ENCODE measurements around the gene SRR.

DNA sequence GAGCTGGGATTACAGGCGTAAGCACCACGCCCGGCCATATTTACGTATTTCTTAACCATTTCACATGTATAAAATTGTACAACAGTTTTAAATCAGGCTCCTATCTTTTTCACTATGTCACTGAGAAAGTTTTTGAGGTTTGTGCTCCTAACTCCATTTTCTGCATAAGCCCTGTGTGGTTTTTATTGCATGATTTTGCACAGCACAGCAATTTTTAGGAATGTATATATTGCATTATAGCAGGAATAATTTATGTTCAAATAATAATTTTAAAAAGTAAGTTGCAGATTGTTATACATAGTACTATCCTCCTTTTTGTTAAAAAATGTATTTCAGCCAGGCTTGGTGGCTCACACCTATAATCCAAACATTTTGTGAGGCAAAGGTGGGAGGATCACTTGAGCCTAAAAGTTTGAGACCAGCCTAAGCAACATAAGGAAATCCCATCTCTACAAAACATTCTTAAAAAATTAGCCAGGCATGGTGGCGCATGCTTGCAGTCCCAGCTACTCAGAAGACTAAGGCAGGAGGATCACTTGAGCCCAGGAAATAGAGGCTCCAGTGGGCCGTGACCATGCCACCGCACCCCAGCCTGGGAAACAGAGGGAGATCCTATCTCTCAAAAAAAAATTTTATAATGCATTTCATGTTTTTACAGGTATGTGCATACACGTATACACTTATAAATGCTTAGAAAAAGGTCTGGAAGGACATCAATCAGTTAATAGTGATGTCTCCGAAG, 26.1 kb upstream of the SRR start:
- TF ChIP-seq, protein P1, sequence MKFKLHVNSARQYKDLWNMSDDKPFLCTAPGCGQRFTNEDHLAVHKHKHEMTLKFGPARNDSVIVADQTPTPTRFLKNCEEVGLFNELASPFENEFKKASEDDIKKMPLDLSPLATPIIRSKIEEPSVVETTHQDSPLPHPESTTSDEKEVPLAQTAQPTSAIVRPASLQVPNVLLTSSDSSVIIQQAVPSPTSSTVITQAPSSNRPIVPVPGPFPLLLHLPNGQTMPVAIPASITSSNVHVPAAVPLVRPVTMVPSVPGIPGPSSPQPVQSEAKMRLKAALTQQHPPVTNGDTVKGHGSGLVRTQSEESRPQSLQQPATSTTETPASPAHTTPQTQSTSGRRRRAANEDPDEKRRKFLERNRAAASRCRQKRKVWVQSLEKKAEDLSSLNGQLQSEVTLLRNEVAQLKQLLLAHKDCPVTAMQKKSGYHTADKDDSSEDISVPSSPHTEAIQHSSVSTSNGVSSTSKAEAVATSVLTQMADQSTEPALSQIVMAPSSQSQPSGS (CRISPR knock-in tag; IDR thresholded peaks at IDR 0.05), result no peak
- TF ChIP-seq, protein P2, sequence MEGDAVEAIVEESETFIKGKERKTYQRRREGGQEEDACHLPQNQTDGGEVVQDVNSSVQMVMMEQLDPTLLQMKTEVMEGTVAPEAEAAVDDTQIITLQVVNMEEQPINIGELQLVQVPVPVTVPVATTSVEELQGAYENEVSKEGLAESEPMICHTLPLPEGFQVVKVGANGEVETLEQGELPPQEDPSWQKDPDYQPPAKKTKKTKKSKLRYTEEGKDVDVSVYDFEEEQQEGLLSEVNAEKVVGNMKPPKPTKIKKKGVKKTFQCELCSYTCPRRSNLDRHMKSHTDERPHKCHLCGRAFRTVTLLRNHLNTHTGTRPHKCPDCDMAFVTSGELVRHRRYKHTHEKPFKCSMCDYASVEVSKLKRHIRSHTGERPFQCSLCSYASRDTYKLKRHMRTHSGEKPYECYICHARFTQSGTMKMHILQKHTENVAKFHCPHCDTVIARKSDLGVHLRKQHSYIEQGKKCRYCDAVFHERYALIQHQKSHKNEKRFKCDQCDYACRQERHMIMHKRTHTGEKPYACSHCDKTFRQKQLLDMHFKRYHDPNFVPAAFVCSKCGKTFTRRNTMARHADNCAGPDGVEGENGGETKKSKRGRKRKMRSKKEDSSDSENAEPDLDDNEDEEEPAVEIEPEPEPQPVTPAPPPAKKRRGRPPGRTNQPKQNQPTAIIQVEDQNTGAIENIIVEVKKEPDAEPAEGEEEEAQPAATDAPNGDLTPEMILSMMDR (IDR thresholded peaks at IDR 0.05 in 2 of 3, conservative IDR thresholded peaks at IDR 0.05 in 1 of 3; ENCODE audit: insufficient read depth in 2 of 3, low read depth in 1 of 3, low read length in 3 of 3), result no peak
- TF ChIP-seq CEBPB (tag; IDR thresholded peaks at IDR 0.05) (no peak), TAF7 (tag; IDR thresholded peaks at IDR 0.05) (no peak), ZNF274 (IDR thresholded peaks at IDR 0.05; ENCODE audit: borderline replicate concordance, low read depth, low read length) (no peak), ZZZ3 (IDR thresholded peaks at IDR 0.05) (no peak), SREBF2 (CRISPR knock-in tag; IDR thresholded peaks at IDR 0.05) (no peak), FOSL1 (tag; conservative IDR thresholded peaks at IDR 0.05) (no peak), KDM1A (IDR thresholded peaks at IDR 0.05) (no peak), ZNF384 (IDR thresholded peaks at IDR 0.05; ENCODE audit: low read depth, low read length) (no peak), EP300 (IDR thresholded peaks at IDR 0.05; ENCODE audit: low read length) (no peak), STAG1 (CRISPR knock-in tag; IDR thresholded peaks at IDR 0.05; ENCODE audit: borderline replicate concordance) (no peak)
- TF ChIP-seq, protein P3, sequence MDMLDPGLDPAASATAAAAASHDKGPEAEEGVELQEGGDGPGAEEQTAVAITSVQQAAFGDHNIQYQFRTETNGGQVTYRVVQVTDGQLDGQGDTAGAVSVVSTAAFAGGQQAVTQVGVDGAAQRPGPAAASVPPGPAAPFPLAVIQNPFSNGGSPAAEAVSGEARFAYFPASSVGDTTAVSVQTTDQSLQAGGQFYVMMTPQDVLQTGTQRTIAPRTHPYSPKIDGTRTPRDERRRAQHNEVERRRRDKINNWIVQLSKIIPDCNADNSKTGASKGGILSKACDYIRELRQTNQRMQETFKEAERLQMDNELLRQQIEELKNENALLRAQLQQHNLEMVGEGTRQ (CRISPR knock-in tag; IDR thresholded peaks at IDR 0.05), result no peak
